Suprapubic skin (tissue), 3 donors: ENCODE measurements around the gene OSR1.

ENCODE experiments used
- CTCF ChIP-seq, 2 donors: fragments of 200-600 bp in 1 of 2; fragments of 450-650 bp in 1 of 2; sonication (generic) in 1 of 2; IDR thresholded peaks; one replicate each; pipeline ENCODE4 v1.5.1; 2016 to 2019; ENCODE audit warnings: antibody characterized with exemption in 2 of 2, mild to moderate bottlenecking in 1 of 2, moderate library complexity in 1 of 2
- POLR2AphosphoS5 ChIP-seq, 3 donors: sonication (generic); formaldehyde crosslinking; IDR thresholded peaks; one replicate each; pipeline ENCODE4 v1.6.1; 2017; ENCODE audit warnings: antibody characterized with exemption in 3 of 3

DNA sequence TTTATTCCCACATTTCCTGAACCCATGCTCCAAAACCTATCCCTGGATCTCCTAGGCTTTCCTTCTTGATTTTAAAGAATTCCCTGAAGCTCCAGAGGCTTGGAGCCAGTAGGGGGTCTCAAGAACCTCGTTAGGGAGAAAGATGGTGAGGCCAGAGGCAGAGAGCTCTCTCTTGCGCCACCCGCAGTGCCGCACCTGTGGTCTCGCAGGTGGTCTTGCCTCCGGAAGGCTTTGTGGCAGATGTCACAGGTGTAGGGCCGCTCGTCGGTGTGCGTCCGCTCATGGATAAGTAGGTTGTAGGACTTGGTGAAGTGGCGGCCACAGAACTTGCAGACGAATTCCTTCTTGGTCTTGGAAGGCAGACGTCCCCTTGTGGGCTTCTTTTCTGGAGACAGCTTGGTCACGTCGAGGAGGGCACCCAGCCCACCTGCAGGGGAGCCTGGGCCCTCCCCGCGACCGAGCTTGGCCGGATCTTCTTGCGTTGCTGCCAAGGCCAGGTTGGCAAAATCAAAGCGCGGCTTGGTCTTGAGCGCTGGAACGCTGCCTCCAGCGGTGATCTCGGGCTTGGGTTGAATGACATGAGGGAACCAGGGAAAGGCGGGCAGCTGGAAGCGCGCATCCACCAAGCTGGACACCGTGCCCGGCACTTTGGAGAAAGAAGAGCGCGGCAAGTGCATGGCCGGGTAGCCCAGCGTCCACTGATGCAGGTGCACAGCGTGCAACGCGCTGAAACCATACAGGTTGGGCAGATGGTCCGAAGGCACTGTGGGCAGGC is 5.3 kb downstream of the OSR1 start:
- TF ChIP-seq CTCF (IDR thresholded peaks at IDR 0.05) (no peak), POLR2AphosphoS5 (IDR thresholded peaks at IDR 0.05) (no peak)
